ENCODE measurements around the gene LSM7. TPM values are rescaled to one million over a fixed set of nuclear protein-coding genes. Genes with fewer than 3 reads are reported as not detected.

Gene LSM7
- total RNA-seq (2014; rRNA removed; shearing (Covaris generic)) = 140 and 142 TPM in 2 replicates

DNA sequence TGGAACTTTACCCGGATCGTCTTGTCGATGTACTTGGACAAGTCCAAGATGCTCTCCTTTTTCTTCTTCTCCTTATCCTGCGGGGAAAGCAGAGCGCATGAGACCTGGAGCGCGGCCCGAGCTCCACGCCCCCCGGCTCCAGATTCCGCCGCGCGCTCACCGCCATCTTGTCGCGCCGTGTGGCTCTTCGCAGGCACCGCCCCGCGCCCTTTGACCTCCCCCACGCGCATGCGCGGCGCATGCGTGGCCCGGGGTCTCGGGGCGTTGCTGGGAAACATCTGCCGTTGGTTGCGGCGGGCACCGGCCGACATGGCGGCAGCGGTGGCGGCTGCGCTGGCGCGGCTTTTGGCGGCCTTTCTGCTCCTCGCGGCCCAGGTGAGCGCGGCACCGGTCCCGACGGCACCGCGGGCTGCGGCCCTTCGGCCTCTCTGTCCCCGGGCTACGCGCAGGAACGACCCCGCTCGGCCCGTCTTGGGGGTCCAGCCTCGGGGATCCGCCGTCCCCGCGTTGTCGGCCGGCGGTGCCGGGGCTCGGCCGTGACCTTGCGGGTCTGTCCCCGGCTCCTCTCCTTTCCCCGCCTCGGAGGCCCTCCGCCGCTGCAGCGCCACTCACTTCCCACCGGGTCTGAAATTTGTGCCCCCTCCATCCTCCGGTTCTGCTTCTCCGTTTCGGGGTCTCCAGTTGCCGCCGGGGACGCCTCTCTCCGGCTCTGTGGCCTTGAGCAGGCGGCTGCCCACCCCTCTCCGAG lies at the start of gene LSM7, which contains the start of gene SPPL2B:
LSM7 (minus strand) TSS at position 186 of the 748 bp plus-strand sequence; CDS start at position 166, 20 bp downstream.
SPPL2B (plus strand) TSS at position 284 of the 748 bp plus-strand sequence; CDS start at position 310, 26 bp downstream.

DNA sequence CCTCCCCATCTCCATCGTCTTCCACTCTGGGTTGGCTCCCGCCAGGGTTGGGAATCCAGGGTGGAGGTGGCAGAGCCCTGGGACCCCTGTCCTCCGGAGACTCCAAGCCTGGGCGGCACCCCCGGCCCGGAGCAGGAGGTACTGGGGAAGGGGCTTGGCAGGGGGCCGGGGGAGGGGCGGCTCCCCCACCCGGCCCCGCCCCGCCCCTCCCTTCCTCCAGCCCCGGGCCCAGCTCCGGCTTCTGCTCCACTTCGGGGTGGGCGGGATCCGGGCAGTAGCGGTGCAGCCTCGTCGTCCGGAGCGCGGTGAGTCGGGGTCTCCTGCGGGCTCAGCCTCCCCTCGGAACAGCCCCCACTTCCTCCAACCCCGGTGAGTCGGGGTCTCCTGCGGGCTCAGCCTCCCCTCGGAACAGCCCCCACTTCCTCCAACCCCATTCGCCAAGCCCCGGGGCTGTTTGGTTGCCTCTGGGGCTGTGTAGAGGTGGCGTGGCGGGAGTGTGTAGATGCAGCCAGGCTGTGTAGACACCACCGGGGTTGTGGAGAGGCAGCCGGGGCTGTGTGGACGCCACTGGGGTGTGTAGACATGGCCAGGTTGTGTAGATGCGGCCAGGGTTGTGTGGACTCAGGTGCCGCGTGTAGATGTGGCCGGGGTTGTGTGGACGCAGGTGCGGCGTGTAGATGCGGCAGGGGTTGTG lies 31.8 kb upstream of the LSM7 start, which contains the start of gene TMPRSS9:
TMPRSS9 (plus strand) TSS at position 274 of the 694 bp plus-strand sequence. CDS start 29,521 bp downstream, outside the sequence.

GRCh38 chr19:2308114-2308556 lies 20.3 kb downstream of the LSM7 start, which contains the start of gene LINGO3:
LINGO3 (minus strand) TSS chr19:2308154; CDS start chr19:2291776, 16,378 bp downstream.

DNA sequence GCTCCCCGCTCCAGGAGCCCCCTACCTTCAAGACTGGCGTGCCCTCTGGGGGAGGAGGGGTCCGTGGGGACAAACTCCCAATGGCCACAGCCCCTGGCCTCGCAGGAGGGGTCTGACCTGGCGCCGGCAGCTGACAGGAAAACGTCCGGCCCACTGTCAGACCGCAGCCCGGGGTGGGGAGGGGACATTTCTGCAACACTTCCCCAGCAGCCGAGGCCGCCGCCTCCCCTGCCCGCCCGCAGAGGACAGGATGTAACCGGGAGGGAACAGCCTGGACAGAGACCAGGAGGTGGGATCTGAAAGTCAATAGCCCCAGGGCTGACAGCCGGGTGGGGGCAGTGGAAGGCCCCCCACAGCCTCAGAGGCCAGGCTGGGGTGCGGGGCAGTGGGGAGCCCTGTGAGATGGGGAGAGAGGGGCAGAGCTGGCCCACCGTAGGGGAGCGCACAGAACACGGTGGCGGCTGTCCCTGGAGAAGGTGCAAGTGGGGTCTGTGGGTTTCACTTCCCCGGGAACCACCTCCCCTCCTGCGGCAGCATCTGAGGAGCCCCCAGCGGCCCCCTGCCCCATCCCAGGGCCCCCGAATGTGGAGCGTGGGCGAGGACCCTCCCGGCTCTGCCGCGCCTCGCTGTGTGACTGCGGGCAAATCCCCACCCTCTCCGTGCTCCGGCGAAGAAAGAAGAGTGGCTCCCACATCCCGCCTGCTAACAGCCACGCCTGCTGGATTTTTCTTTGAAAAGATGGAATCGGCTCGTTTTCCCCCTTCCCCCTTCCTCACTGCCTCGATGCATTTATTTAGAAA lies 46.1 kb downstream of the LSM7 start, which contains the start of gene PEAK3:
PEAK3 (minus strand) TSS at position 114 of the 800 bp plus-strand sequence. CDS start 1,244 bp downstream, outside the sequence.

Other genes with a start within 250 kb of the LSM7 start
- gene MOB3A, start 232.3 kb downstream of the LSM7 start, total RNA-seq (2014; rRNA removed; shearing (Covaris generic)) = 8.4 and 10.2 TPM in 2 replicates
- gene IZUMO4, start 231.7 kb downstream of the LSM7 start, total RNA-seq (2014; rRNA removed; shearing (Covaris generic)) = 3.6 and 6.2 TPM in 2 replicates
- gene AP3D1, start 177.0 kb downstream of the LSM7 start, total RNA-seq (2014; rRNA removed; shearing (Covaris generic)) = 72.0 and 80.1 TPM in 2 replicates
- gene DOT1L, start 164.7 kb downstream of the LSM7 start, total RNA-seq (2014; rRNA removed; shearing (Covaris generic)) = 10.8 and 12.2 TPM in 2 replicates
- gene PLEKHJ1, start 92.3 kb downstream of the LSM7 start, total RNA-seq (2014; rRNA removed; shearing (Covaris generic)) = 54.7 and 60.4 TPM in 2 replicates
- gene SF3A2, start 91.8 kb downstream of the LSM7 start, total RNA-seq (2014; rRNA removed; shearing (Covaris generic)) = 89.5 and 90.3 TPM in 2 replicates
- gene AMH, start 79.3 kb downstream of the LSM7 start, total RNA-seq (2014; rRNA removed; shearing (Covaris generic)) = 16.8 and 19.0 TPM in 2 replicates
- not detected in 2 replicates for gene JSRP1, start 72.2 kb downstream of the LSM7 start, total RNA-seq (2014; rRNA removed; shearing (Covaris generic))
- not detected in 2 replicates for gene PEAK3, start 46.4 kb downstream of the LSM7 start, total RNA-seq (2014; rRNA removed; shearing (Covaris generic))
- gene LINGO3, start 20.4 kb downstream of the LSM7 start, total RNA-seq (2014; rRNA removed; shearing (Covaris generic)) = 0.19 and 0.23 TPM in 2 replicates
- 25.2 and 37.1 TPM in 2 replicates for gene SPPL2B, start 98 bp upstream of the LSM7 start, total RNA-seq (2014; rRNA removed; shearing (Covaris generic))
- 0.57 TPM in 1 of 2 replicates, not detected in the other for gene TMPRSS9, start 31.7 kb upstream of the LSM7 start, total RNA-seq (2014; rRNA removed; shearing (Covaris generic))
- 61.7 and 62.8 TPM in 2 replicates for gene TIMM13, start 99.0 kb upstream of the LSM7 start, total RNA-seq (2014; rRNA removed; shearing (Covaris generic))
- 123 and 130 TPM in 2 replicates for gene LMNB2, start 128.4 kb upstream of the LSM7 start, total RNA-seq (2014; rRNA removed; shearing (Covaris generic))
- 31.8 and 35.6 TPM in 2 replicates for gene GADD45B, start 147.5 kb upstream of the LSM7 start, total RNA-seq (2014; rRNA removed; shearing (Covaris generic))

Measured in A375 (cell line).